A549 (cell line): ENCODE data around the gene RAB12.

Experiments
- CBX8 ChIP-seq: fragments of 200-600 bp; sonication (generic); IDR thresholded peaks from 2 replicates; pipeline ENCODE4 v1.6.1; 2016
- CHD2 ChIP-seq: fragments of 150-350 bp; IDR thresholded peaks from 2 replicates; pipeline ENCODE4 v1.6.1; 2014; ENCODE audit warnings: low read length; ENCODE audit not compliant: partially characterized antibody
- CTCF ChIP-seq: fragments of >200 bp; sonication (Bioruptor Twin); formaldehyde crosslinking; IDR thresholded peaks from 3 replicates; pipeline ENCODE4 v1.5.1; 2016
- HOXA7 ChIP-seq: fragments of 250-450 bp; sonication (Bioruptor Pico); IDR thresholded peaks from 2 replicates; pipeline ENCODE4 v1.5.0; 2020; ENCODE audit warnings: mild to moderate bottlenecking, moderate library complexity
- MAX ChIP-seq: IDR thresholded peaks from 2 replicates; pipeline ENCODE4 v1.6.1; 2012
- PHF8 ChIP-seq: fragments of 200-600 bp; sonication (generic); IDR thresholded peaks from 2 replicates; pipeline ENCODE4 v1.6.1; 2016; ENCODE audit warnings: low read depth, mild to moderate bottlenecking, antibody characterized with exemption, moderate library complexity, borderline replicate concordance
- POLR2A ChIP-seq: IDR thresholded peaks from 2 replicates; pipeline ENCODE4 v1.6.1; 2012; ENCODE audit warnings: mild to moderate bottlenecking, low read length
- RAD21 ChIP-seq, 2 experiments: fragments of >200 bp in 1 of 2; sonication (Bioruptor Twin) in 1 of 2; formaldehyde crosslinking in 1 of 2; IDR thresholded peaks in 1 of 2; conservative IDR thresholded peaks in 1 of 2; 2 replicates in 1 of 2; 3 replicates in 1 of 2; pipeline ENCODE4 v1.6.1; 2012 to 2018; ENCODE audit warnings: inconsistent platforms in 1 of 2
- RCOR1 ChIP-seq: fragments of 150-350 bp; IDR thresholded peaks from 2 replicates; pipeline ENCODE4 v1.6.1; 2014; ENCODE audit warnings: antibody characterized with exemption, low read length, low read depth
- REST ChIP-seq: fragments of 200-600 bp; sonication (generic); IDR thresholded peaks from 2 replicates; pipeline ENCODE4 v1.6.1; 2016; ENCODE audit warnings: antibody characterized with exemption, mild to moderate bottlenecking, moderate library complexity
- SMC3 ChIP-seq: fragments of >200 bp; sonication (Bioruptor Twin); formaldehyde crosslinking; IDR thresholded peaks from 3 replicates; pipeline ENCODE4 v1.6.1; 2018; ENCODE audit warnings: inconsistent platforms

- no peak for TF ChIP-seq POLR2A
- no peak for TF ChIP-seq RCOR1
- no peak for TF ChIP-seq CHD2
- TF ChIP-seq CTCF = no peak
- no peak for TF ChIP-seq MAX
- TF ChIP-seq REST = no peak
- TF ChIP-seq SMC3 = no peak
- TF ChIP-seq PHF8 = no peak
- no peak for TF ChIP-seq CBX8
- TF ChIP-seq HOXA7 (CRISPR knock-in tag) = no peak
- no peak for TF ChIP-seq RAD21 (conservative IDR thresholded peaks at IDR 0.05 in 1 of 2, IDR thresholded peaks at IDR 0.05 in 1 of 2)
Observed at GRCh38 chr18:8561123-8561910, 47.9 kb upstream of the RAB12 start.
